SW480 (cell line): ENCODE data around the gene PRKCQ.

Source experiments
- DNase-seq: peaks from one replicate; pipeline ENCODE4 v3.0.0-alpha.2; 2016; ENCODE audit warnings: low spot score

The PRKCQ gene

DNA sequence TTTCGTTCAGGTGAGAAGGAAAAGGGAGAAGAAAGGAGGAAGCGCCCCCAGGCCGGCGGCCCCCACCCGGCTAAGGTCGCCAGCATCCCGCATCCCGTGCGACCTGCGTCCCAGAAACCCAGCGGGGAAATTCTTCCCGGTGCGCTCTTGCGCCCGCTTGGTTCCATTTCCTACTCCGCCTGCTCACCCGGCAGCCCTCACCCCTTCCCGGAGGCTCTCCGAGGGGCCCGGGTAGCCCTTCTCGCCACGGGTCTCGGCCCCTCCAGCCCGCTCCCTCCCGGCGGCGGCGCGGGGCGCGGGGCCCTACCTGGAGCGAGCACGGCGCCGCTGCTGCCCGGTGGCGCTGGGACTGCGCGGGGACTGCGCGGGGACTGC is at the start of gene PRKCQ:
Gene PRKCQ (minus strand): TSS at position 373 of the 375 bp plus-strand sequence. CDS start 65,141 bp downstream, outside the sequence.
- DNase-seq: peak; percentile 41

DNA sequence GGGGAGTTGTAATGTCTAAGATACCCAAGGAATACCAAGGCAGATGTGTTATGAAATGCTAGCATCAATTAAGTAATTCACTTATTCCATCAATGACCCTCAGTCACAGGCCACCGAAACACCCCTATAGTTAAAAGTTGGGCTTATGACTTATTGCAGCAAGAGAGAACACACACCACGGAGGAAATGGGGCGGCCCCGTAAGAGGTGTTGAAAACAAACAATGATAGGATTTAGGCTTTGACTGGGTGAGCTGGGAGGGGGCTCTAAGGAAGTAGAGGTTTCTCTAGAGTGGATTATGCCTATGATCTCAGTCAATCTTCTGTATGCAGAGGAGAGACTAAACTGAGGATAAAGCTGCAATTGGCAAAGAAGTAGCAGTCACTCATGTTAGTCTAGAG is 45.4 kb upstream of the PRKCQ start:
- no peak for DNase-seq

DNA sequence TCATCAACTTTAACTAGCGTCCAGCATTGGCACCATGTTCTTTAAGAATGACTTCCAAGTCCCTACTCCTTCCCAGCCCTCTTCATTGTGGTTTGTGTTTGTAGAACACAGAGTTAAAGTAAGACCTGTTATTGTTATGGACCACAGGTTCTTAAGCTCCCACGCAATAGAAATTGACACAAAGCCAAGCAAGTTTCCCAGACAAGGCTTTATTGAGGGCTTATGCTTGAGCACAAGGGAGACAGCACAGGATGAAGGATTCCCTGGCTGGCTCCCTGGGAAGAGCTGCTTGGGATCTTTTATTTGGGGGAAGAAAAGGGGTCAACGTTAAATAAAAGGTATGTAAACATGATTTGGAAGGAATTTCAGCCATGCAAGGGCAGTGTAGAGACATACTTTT is 44.3 kb upstream of the PRKCQ start:
- DNase-seq: no peak

DNA sequence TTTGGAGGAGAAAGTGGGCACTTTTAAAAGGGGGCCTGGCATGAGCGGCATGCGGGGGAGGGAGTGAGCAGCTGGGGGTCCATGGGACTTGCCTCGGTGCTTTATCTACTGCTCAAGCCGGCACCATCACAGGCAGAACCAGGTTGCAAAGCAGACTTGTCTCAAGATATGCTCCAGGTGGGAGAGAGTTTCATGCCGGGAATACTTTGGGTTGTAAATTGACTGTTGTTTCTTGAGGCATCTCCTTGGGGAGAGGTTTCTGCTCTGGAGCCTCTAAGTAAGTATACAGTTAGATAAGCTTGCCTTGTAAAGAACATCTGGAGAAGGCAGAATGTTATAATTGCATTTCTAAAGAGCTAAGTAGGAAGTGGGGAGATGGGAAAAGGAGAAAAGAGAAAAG is 42.8 kb upstream of the PRKCQ start:
- no peak for DNase-seq

DNA sequence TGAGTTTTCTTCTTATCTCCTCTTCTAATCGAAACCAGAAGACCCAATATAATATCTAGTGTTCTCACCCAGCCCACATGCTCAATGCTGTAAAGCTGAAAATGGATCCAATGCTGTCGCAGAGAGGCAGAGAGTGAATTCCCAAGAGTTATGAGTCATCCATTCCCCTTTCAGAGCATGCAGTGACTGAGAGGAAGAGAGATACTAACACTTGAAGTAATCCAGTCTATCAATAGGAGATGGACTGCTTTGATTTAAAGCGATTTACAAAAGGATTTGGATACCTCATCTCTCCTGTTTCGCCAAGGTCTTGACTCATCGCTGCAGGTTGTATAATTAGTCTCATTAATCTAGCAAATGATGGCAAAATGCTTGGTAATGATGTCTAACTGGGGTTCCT is 41.5 kb upstream of the PRKCQ start:
- DNase-seq: peak; percentile 16

DNA sequence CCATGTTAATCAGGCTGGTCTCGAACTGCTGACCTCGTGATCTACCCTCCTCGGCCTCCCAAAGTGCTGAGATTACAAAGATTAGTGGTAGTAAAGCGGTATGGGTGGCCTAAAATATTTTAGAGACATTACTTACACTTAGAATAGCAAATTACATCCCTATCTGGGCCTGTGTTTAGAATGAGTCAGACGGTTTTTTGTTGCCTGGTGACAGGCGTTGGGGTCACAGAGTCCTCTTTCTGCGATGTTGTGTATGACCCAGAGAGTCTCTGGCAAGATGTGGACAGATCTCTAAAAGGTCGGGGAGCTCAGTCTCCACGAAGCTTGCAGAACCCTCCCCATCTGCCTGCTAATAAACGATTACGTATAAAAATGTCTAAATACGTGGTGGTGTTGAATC is 39.6 kb upstream of the PRKCQ start:
- no peak for DNase-seq

DNA sequence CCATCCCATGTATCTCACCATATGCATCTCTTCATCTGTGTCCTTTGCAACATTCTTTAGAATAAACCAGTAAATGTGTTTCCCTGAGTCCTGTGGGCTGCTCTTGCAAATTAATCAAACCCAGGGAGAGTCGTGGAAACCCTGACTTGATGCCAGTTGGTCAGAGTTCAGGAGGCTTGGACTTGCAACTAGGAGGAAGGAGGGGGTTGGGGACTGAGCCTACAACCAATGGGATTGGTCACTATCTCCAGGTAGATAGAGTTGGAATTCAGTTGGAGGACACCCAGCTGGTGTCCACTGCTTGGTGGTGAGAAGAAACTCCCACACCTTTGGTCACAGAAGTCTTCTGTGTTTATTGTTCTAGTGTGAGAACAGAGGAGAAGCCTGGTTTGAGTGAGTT is 38.3 kb upstream of the PRKCQ start:
- DNase-seq: no peak

DNA sequence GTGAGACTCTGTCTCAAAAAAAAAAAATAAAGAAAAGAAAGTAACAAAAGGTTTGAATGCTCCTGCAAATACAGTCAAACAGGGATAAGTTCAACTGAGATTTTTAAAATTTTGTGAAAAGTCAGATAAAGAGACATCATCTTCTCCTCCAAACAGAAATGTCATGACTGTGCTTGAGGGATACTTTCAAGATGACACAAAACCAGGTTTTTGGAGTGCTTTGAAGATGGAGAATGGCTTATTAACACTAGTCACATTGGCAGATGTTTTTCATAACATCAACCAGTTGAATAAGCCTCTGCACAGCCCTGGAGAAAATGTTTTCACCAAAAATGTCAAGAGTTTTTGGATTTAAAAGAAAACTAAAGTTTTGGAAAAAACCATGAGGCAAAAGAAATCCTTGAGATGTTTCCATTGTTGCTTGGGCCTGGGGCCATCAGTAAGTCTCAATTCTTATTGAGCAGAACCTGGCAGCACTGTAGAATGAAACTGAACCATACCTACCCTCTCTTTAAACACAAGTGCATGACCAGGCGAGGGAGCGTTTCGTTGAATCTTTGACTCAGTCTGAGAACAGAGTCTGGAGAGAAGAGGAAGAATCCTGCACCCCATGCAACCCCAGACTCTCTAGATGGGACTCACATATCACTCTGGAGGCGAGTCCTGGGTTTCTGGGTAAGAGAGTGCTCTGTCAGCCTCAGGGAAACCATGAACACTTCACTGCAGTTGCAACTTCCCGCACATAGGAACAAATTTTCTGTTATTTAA is 37.4 kb upstream of the PRKCQ start:
- no peak for DNase-seq

DNA sequence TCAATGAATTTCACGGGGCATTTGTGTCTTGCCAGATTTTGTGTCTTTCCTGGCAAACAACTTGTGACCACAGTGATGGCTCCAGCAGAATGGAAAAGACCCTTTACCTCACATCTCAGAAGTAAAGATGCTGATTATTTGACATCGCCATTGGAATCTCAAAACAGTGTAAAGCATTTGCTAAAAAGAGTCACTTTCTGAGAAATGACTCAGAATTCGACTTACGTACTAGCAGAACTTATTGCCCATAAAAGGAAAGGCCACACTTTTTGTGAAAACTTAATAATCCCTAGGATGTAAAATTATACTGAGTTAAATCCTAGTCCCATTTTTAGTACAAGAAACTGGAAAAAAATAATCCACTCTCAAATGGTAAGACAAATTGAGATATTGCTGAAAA is 35.9 kb upstream of the PRKCQ start:
- no peak for DNase-seq

DNA sequence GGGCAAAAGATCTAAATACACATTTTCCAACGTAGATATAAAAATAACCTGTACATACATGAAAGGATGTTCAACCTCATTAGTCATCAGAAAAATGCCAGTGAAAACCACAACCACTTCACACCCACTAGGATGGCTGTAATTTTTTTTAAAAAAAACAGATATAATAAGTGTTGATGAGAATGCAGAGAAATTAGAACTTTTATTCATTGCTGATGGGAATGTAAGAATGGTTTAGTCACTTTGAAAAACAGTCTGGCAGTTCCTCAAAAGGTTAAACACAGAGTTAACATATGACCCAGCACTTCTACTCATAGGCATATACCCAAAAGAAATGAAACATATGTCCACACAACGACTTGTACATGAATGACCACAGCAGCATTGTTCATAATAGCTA is 32.3 kb upstream of the PRKCQ start:
- peak; percentile 5 for DNase-seq

DNA sequence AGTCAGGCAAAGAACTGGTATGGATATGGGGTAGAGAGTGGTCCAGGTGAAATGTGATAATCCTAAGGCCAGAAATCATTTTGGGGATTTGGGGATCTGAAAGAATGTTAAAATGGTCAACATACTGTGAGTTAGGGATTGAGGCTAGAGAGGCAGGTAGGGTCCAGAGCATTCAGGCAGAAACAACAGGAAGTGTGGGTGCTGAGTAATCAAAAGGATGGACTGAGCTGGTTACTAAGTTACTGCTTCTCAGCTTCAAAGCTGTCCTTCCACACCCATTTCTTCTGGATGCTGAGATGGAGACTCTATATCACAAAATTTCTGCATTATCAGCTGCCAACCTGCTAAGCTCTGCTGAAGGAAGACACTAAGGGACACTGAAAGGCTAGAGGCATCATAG is 30.6 kb upstream of the PRKCQ start:
- no peak for DNase-seq

DNA sequence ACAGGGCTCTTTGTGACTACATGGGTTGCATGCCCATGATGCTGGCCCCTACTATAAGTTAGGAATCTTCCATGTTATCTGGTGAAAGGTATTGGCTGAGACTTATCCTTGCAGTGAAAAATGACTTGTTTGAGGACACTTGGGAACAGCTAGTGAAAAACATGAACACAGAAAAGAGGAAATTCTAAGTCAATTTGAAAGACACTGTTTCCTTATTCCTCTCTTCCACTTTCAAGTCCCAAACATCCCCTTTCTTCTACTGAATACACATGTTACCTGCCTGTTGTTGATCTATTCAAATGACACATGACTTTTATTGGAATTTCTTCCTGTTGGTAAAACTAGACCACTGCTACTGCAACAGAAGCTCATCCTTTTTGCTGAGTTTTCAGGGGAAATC is 29.5 kb upstream of the PRKCQ start:
- no peak for DNase-seq

DNA sequence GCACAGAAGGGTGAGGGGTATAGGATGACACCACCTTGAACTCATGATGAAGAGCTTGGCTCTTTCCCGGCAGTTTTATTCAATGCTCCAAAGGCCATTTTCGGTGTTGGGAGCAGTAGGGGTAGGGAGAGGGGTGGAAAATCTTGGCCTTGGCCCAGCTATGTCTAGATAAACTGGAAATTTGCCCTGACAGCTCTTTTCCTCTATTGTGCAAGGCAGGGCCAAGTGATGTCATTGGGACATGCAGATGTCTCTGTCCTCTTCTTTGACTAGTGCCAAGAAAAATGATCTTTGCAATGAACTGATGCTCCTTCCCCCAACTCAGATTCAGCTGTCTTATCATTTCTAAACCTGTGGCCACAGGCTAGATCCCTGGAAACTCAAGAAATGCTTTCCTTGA is 27.7 kb upstream of the PRKCQ start:
- no peak for DNase-seq

DNA sequence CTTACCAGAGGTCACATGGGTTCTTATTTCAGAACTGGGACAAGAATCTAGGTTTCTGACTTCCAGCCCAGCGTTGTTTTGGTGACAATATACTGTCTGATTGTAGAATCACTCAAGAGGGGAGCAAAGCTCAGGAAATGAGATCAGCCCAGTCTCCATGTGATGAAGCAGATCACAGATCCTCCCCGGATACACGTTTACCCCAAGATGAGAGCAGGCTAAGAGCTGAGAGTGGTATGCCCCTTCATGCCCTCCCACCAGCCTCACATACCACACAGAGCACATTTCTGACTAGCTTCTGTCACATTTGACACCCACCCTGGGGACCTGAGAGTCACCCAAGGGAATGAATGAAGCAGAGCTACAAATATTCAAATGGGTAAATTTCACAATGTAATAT is 27.1 kb upstream of the PRKCQ start:
- no peak for DNase-seq

DNA sequence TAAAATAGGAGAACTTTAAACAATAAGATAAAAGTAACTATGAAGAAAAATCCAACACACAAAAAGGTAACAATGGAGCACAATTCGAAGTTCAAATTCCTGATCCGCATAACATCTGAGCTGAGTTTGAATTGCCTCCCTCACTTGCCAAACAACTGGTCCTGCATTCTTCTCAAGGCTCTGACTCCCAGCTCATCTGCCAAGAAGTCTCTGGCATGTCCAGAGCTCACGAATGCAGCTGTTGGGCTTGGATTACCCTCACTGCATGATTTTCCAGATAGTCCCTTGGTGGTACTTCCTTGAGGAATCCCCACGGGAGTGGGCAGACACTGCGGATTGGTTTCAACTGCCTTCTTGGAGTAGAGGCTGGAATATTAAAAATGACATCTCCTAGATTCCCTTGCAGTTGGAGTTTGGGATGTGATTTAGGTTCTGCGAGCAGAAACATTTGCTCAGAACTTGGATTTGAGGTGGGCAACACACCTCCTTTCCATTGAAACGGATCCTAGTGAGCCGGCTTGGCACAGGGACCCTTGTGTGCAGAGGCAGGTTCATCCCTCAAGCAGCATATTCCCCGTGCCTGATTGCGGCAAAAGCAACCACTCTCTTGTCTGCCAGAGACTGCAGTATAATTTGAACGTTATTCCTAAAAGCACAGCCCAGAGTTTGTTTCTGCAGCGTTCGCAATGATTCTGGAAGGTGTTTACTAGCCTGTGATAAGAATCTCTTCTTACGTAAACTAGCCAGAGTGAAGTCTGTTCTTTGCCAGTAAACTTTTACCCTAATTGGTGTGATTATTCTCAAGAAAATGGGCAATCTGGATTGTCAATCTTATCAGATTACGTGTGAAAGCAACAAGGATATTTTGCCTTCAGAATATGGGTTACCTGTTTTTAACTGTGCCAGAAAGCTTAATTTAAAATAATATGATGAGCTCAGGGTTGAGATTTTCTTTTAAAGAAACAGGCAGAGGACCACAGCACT is 23.4 kb upstream of the PRKCQ start:
- no peak for DNase-seq

DNA sequence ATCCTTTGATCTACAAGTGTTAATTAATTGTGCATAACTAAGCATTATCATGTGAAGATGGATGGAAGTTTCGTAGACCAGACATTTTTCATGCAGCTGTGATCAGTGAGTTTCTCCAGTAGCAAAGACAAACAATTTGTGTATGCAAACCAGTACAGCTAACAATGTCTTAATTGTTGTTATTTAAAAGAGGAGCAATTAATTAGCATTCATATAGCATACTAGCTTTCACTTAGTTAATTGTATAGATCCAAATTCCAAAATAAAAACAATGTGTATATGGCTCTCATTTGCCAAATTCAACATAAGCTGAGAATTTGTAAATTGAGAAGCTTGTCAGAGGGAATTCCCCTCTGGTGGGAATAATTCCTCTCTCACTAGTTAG is 22.6 kb upstream of the PRKCQ start:
- no peak for DNase-seq

DNA sequence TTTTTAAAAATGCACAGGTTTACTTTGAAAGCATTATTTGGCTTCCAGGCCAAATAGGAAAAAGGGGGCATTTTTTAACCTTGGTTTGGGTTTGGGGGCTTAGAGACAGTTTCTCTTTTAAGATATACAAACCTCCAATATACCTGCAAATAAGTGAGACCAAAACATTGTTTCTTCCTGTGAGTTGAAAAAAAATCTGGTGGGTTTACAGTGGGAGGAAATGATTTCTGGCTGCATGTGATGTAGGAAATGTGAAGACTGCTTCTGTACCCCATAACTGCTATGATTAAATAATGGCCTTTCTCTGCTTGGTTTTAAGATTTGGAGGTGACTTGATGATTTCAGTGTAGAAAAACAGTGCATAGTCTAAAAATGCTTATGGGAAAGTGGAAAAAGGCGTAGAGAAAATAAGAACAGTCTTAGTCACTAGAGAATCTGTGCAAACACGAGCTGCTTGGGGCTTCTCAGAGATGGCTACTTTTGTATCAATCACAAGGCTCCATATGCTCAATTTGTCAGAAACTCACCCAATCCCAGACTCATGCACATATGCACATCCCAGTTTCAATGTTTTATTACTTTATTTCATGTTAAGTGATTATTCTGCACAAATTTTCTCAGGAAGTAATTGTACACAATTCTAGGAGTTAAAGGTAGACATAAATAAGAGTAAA is 22.1 kb upstream of the PRKCQ start:
- no peak for DNase-seq

DNA sequence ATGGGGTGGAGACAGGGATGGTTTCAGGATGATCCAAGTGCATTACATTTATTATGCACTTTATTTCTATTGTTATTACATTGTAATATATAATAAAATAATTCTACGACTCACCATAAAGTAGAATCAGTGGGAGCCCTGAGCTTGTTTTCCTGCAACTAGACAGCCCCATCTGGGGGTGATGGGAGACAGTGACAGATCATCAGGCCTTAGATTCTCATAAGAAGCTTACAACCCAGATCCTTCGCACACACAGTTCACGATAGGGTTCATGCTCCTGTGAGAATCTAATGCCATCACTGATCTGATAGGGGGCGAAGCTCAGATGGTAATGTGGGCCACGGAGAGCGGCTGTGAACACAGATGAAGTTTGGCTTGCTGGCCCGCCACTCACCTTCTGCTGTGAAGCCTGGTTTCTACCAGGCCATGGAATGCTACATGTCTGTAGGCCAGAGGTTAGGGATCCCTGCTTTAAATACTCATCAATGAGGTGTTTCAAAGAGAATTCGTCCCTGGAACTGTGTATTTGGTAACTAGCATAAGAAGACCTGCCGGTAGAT is 21.2 kb upstream of the PRKCQ start:
- DNase-seq: no peak

DNA sequence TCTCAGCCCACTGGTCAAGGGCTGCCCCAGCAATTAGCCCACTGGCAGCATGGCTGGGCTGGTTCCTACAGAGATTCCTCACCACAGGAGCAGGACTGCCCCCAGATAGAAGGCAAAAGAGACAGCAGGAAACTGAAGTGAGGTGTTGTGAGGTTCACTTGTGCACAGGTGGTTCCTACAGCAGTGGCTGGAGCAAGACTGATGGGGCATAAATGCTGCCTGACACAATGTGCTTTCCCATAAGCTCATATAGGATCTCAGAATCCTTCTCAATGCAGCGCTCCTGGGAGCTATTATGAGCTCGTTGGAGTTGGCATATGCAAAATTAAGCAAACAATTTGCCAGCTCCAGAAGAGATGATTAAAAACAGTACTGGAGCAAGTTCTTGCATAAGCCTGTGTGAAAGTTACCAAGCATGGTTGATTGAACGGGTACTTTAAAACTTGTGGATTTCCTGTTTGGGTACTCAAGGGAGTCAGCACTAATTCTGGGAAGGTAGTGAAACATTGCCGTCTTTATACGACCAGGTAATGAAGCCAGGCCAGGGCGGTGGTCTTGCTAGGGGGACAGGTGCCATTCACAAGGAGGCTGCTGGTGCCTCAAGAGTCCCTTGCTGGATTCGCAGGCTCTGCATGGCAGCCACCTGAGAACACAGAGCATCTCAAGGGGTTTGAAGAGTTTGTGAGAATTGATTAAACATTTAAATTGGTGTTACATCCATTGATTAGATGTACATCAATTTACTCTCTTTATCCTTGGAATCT is 20.3 kb upstream of the PRKCQ start:
- no peak for DNase-seq

DNA sequence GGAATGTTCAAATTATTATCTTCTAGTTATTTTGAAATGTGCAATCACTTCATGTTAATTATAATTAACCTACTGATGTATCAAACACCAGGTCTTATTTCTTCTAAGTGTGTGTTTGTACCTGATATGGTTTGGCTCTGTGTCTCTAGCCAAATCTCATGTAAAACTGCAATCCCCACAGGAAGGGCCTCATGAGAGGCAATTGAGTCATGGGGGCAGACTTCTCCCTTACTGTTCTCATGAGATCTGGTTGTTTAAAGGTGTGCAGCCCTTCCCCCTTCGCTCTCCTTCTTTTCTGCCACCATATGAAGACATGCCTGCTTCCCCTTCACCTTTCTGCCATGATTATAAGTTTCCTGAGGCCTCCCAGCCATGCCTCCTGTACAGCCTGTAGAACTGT is 18.6 kb upstream of the PRKCQ start:
- DNase-seq: no peak

DNA sequence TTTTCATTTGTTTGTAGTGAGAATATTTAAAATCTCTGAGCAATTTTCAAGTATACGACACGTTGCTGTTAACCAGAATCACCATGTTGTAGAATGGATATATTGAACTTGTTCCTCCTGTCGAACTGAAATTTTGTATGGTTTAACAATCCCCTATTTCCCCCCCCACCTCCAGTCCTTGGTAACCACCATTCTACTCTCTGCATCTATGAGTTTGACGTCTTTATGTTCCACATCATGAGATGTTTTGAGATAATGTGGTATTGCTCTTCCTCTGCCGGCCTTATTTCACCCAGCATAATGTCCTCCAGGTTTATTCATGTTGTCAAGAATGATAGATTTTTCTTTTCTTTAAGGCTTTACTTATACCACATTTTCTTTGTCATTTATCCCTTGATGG is 17.4 kb upstream of the PRKCQ start:
- DNase-seq: no peak

DNA sequence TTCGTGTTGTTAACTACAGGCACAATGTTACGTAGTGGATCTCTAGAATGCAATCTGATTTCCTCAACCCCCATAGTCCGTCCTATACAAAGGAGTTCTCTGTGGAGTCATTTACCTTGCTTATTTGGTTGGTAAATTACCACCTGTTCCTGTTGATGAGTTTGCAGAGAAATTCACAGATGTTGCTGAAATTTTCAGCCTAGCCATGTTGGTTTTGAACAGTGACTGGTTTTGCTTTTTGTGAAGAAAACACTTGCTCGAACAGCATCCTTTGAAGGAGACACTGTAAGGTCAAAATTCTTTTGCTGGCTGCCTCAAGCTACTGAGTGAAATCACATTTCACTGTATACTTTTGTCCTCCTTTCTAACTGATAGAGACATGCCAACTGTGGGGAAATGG is 15.4 kb upstream of the PRKCQ start:
- no peak for DNase-seq
